HepG2 (cell line): ENCODE measurements around the gene CHDH.

Source experiments
- CENPT ChIP-seq: sonication (generic); formaldehyde crosslinking; IDR thresholded peaks from 2 replicates; pipeline ENCODE4 v1.8.0; 2022; ENCODE audit warnings: low read depth, mild to moderate bottlenecking, moderate library complexity, missing genetic modification reagents
- CTCF ChIP-seq: sonication (generic); formaldehyde crosslinking; IDR thresholded peaks from 2 replicates; pipeline ENCODE4 v1.5.0; 2020; ENCODE audit warnings: mild to moderate bottlenecking, missing genetic modification reagents, moderate library complexity
- DPF2 ChIP-seq: sonication (generic); formaldehyde crosslinking; IDR thresholded peaks from 2 replicates; pipeline ENCODE4 v1.4.0; 2020; ENCODE audit warnings: mild to moderate bottlenecking, low read depth, missing genetic modification reagents, borderline replicate concordance
- EP300 ChIP-seq, 3 experiments: sonication (generic) in 1 of 3; formaldehyde crosslinking in 1 of 3; IDR thresholded peaks; 2 replicates each; pipeline versions ENCODE4 v1.5.1 to v1.6.1; 2011 to 2020; ENCODE audit warnings: low read depth in 2 of 3, low read length in 2 of 3, borderline replicate concordance in 1 of 3, improper control_type of control experiment in 1 of 3, mild to moderate bottlenecking in 1 of 3, missing genetic modification reagents in 1 of 3, moderate library complexity in 1 of 3
- IRF1 ChIP-seq: sonication (generic); formaldehyde crosslinking; IDR thresholded peaks from 2 replicates; pipeline ENCODE4 v1.4.0; 2020; ENCODE audit warnings: low read depth, mild to moderate bottlenecking, missing genetic modification reagents
- NFYB ChIP-seq: sonication (generic); formaldehyde crosslinking; IDR thresholded peaks from 2 replicates; pipeline ENCODE4 v1.4.0; 2020; ENCODE audit warnings: missing genetic modification reagents
- PHF8 ChIP-seq: sonication (generic); formaldehyde crosslinking; IDR thresholded peaks from 2 replicates; pipeline ENCODE4 v1.5.0; 2020; ENCODE audit warnings: missing genetic modification reagents
- POLR2A ChIP-seq, 2 experiments: IDR thresholded peaks; 2 replicates each; pipeline ENCODE4 v1.6.1; 2011; ENCODE audit warnings: low read depth in 2 of 2, low read length in 2 of 2, mild to moderate bottlenecking in 1 of 2, moderate library complexity in 1 of 2; ENCODE audit not compliant: insufficient read depth in 1 of 2
- TAF1 ChIP-seq: sonication (generic); formaldehyde crosslinking; IDR thresholded peaks from 2 replicates; pipeline ENCODE4 v1.4.0; 2020; ENCODE audit warnings: missing genetic modification reagents
- YY1 ChIP-seq: IDR thresholded peaks from 2 replicates; pipeline ENCODE4 v1.6.1; 2011; ENCODE audit warnings: low read length, low read depth, moderate library complexity, mild to moderate bottlenecking; ENCODE audit not compliant: insufficient read depth, insufficient replicate concordance
- ZNF280D ChIP-seq: sonication (generic); formaldehyde crosslinking; IDR thresholded peaks from 2 replicates; pipeline ENCODE4 v1.5.1; 2020; ENCODE audit warnings: mild to moderate bottlenecking, missing genetic modification reagents
- ZNF629 ChIP-seq: sonication (generic); formaldehyde crosslinking; conservative IDR thresholded peaks from 2 replicates; pipeline ENCODE4 v1.5.0; 2020; ENCODE audit warnings: missing genetic modification reagents

- no peak for TF ChIP-seq ZNF280D
- no peak for TF ChIP-seq PHF8
- no peak for TF ChIP-seq CTCF (CRISPR knock-in tag)
- TF ChIP-seq NFYB (CRISPR knock-in tag) = no peak
- TF ChIP-seq DPF2 (CRISPR knock-in tag) = no peak
- no peak for TF ChIP-seq EP300 (IDR thresholded peaks at IDR 0.05; ENCODE audit: low read depth in 2 of 2, low read length in 2 of 2)
- TF ChIP-seq EP300 (CRISPR knock-in tag; IDR thresholded peaks at IDR 0.05; ENCODE audit: borderline replicate concordance) = no peak
- no peak for TF ChIP-seq IRF1 (CRISPR knock-in tag)
- no peak for TF ChIP-seq CENPT
- TF ChIP-seq YY1 = no peak
- TF ChIP-seq POLR2A (IDR thresholded peaks at IDR 0.05; ENCODE audit: insufficient read depth in 1 of 2, low read depth in 2 of 2, low read length in 2 of 2) = no peak
- no peak for TF ChIP-seq ZNF629 (CRISPR knock-in tag)
- TF ChIP-seq TAF1 (CRISPR knock-in tag) = no peak
Measured at GRCh38 chr3:53888232-53888631, 42.0 kb upstream of the CHDH start.
